Measurements from ENCODE around the gene PCDH18. TPM values are rescaled to one million over a fixed set of nuclear protein-coding genes. Genes with fewer than 3 reads are reported as not detected.
A peak's percentile ranks its signal among the peaks of the same experiment; 100 is the strongest.
"Not testable (repeated sequence)": the region's sequence is repeated elsewhere in the genome, so short reads cannot be mapped to it uniquely, and the experiment has no call there.

Gene PCDH18
- total RNA-seq, 1 donor from 2014 or later = 93.9 TPM

DNA sequence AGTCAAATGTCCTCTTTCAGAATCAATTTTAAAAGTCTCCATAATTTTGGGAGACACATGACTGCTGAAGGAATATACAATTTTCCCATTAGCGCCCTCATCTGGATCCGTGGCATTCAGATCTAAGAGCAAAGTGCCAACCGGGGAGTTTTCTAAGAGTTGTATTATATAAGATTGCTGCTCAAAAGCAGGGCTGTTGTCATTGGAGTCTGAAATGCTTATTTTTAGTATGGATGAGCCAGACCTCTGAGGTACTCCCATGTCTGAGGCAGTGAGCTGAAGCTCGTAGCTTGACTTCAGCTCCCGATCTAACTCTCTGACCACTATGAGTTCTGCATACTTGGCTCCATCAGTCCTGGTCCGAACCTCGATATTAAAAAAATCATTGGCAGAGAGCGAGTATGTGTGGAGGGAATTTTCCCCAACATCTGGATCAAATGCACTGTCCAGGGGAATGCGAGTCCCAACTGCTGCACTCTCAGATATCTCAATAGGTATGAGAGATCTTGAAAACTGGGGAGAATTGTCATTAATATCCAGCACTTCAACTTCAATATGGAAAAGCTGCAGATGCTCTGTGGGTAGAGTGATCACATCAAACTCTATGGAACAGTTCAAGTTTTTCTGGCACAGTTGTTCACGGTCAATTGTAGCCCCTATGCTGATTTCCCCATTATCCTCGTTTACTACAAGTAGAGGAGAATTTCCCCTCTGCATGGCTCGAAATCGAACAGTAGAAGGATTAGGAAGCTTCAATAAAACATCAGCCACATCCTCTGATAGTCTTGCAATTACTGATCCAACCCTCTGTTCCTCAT is 917 bp downstream of the PCDH18 start:
- DNase-seq (ENCODE audit: low spot score) = peak; percentile 80

DNA sequence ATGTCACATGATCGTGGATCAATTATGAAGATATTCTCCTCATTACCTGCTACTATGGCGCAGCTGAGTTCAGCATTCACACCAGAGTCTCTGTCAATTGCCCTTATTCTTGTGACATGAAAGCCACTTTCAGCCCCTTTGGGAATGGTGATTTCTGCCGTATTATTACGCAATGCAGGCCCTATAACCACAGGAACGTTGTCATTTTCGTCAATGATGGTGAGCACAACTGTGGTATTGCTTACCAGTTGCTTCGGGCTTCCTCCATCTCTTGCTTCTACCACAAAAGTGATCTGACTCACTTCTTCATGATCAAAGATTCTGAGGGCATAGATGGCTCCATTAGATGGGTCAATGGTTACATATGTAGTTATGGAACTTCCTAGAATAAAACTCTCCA is 2.1 kb downstream of the PCDH18 start:
- DNase-seq (ENCODE audit: low spot score) = no peak

DNA sequence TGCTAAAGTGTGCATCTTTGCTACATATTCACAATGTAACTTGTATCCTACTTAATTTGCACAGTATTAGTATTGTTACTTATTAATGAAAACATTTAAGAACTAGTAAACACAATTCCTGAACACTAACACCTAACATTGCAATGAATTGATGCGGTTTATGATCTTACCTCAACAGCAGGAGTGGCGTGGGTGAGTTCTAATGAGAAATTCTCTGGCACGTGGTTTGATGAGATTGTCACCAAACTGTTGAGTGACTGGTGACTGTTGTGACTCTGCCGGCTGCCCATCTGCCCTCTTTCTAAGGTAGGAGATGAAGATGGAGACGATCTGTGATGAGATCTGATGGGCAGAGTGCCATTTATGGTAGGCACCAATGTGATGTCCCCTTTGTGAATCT is 2.9 kb downstream of the PCDH18 start:
- DNase-seq (ENCODE audit: low spot score) = no peak

DNA sequence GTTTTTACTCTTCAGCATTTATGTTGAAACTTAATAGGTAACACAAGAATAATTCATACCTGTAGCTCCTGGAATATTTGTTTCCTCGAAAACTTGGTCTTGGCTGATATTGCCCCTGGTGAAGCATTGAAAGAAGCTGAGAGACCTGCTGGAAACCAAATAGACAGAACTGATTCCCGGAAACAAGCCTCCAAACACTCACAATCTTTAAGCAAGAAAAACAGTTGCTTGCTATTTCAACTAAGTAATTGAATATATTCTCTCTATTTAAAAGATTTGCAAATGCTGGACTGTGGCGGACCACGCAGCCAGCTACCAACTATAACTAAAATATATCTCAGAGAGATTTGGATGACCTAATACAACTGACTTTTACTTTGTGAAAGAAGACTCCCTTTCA is 3.6 kb downstream of the PCDH18 start:
- DNase-seq (ENCODE audit: low spot score) = no peak

DNA sequence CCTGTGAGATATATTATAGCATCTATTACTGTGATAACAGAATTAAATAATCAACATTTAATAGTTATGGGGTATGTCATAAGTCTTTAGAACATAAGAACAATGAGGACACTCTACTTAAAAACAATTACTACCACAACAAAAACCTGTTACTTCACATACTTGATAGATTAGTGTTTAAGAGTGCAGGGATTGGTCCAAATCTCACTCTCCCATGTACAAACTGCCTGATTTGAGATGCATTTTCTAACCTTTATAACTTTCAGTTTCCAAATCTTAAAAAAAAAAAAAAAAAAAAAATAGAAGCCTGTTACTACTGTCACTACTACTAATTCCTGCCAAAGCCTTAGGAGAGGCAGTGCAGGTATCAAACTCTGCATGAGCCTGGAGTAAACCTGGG is 5.6 kb downstream of the PCDH18 start:
- no peak for DNase-seq (ENCODE audit: low spot score)

DNA sequence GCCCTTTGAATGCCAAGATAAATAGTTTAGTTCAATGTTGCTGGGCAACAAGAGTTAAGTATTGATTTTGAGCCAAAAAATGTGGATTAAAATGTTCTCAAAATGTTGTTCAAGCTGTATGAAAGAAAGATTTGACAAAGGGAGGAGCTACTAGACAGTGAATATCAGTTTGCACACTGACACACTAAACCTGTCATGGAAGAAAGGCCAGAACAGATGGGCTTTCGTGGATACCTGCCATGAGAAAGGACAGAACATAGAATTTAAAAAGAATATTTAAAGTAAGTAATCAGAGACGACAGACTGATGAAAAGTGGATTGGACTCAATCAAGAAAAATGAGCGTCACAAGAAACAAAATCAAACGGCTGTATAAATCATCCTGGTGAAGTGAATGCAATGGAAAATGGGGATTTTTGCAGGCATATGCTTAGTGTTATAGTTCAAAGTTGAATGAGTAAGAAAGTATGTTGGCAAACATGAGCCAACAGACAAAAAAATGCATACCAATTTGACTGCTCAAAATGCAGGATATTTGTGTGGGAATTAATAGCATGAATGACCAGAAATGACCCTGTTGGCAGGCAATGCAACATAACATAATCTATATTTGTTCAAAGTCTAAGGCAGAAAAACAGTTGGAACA is 7.4 kb downstream of the PCDH18 start:
- peak; percentile 31 for DNase-seq (ENCODE audit: low spot score)

DNA sequence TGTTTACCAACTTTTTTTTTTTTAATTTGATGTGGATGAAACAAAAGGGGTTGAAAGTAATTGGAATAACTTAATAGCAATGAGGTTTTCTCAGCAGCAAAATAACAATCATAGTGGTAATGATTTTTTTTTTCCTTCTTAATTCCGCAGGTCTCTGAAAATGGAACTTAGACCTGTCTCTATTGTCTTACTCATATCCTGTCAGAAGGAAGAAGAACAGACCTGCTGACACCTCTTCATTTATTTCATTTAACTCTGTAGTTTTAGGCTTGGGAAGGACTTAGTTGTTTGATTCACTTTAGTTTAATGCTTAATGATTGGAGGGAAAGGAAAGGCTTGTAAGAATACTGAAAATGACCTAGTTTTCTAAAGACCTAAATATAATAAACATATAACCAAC is 9.0 kb downstream of the PCDH18 start:
- DNase-seq (ENCODE audit: low spot score) = no peak

DNA sequence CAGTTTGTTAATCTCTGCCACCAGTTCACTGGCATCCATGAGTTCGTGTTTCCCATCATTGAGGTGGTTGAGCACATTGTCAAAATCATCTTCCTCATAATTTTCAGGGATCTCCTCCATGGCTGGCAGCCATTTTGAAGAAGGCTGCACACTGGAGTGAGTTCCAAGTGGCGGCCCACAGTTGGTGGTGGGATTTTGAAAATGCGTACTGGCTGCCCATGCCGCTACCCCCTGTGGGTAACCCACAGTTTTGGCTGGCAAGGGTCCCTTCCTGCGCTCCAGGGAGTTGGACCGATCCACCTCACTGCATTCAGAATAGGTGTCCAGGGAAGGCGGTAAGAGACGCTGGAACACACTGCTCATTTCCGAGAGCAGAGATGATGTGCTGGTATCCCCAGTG is 11.2 kb downstream of the PCDH18 start:
- DNase-seq (ENCODE audit: low spot score) = no peak

DNA sequence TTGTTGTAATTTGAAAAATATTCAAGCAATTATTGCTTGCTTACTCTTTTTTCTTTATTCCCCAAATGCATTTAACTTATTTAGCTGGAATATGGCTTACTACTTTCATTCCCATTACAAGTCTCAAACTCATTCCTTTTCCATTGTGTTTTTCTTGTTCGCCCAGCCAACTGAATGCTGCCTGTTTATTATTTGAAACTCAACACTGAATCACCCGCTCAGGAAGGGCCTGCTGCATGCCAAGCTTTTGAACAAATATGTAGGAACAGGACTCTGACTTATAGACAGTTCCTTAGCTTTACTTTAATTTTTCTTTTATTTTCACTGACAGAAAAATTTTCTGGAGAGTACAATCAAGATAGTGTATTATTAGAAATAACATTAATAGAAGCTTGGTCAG is 12.9 kb downstream of the PCDH18 start:
- DNase-seq (ENCODE audit: low spot score) = peak; percentile 61

DNA sequence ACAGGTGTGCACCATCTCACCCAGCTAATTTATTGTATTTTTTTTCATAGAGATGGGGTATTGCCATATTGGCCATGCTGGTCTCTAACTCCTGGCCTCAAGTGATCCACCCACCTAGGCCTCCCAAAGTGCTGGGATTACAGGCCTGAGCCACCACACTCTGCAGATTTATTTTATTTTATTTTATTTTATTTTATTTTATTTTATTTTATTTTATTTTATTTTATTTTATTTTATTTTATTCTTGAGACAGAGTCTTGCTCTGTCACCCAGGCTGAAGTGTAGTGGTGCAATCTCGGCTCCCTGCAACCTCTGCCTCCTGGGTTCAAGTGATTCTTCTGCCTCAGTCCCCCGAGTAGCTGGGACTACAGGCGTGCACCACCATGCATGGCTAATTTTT is 15.0 kb downstream of the PCDH18 start:
- not testable (repeated sequence) for DNase-seq (ENCODE audit: low spot score)

DNA sequence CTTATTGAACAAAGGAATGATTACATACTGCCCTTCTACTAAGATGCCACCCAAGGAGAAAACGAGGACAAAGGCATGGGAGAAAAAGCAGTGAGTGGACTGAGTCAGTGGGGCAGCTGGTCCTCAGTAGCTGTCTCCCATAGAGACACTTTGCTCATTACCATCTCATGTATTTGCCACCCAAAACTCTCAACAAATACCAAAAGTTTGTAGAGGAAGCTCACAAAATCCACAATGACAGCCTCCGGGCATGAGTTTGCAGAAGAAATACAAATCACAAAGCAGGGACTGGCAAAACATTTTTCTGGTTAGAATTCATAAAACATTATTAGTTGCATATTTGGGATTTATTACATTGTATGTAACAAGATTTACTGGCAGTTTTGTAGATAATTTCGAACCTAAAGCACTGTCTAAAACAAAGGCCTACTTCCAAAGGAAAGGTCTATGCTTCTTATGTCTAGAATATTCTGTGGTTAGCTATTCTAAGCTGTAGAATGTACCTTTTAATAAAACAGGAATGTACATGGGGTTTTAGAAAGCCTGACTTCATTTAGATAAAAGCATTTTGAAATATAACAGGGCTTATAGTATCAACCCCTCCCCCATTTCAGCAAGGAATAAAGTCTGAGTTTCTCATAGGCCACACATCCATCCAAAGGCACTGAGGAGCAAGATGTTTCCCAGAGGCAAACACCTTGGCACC is 17.7 kb downstream of the PCDH18 start:
- DNase-seq (ENCODE audit: low spot score) = peak; percentile 85

DNA sequence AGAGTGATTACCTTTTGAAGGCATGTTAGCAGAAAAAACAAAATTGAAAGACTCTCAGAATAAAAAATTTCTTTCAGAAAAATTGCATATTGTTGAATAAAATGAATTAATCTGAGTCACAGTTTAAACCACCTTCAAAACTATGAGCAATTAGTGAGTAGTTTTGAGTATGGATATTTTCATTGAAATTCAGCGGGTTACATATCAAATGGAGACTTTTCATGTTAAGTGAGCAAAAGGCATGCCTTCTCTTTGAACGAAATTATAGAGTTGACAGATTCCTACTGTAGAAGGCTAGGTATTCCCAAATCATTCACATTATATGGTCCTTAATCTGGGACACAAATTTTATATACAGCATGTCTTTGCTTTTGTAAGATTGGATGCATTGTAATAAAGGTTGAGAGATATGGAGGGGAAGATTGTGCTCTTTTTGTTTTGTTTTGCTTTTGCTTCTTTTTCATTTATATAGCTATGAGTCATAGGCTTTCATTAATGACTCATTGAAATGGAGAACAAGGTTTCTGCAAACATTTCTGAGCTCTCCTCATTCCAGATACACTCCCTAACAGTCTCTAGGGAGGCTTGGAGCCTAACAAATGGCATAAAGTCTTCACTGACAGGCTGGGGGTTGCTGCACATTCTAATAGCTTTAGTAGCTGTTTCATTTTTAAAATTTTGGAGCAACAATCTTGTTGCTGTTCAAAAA is 21.6 kb downstream of the PCDH18 start:
- peak; percentile 81 for DNase-seq (ENCODE audit: low spot score)

DNA sequence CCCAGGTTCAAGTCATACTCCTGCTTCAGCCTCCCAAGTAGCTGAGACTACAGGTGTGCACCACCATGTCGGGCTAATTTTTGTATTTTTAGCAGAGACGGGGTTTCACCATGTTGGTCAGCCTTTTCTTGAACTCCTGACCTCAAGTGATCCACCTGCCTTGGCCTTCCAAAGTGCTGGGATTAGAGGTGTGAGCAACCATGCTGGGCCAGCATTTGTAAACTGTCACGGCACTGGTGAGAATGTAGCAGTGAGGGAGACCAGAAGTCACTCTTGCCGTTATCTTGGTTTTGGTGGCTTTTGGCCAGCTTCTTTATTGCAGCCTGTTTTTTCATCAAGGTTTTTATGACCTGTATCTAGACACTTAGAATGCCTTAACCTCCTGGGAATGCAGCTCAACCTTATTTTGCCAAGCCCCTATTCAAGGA is 22.4 kb downstream of the PCDH18 start:
- no peak for DNase-seq (ENCODE audit: low spot score)

DNA sequence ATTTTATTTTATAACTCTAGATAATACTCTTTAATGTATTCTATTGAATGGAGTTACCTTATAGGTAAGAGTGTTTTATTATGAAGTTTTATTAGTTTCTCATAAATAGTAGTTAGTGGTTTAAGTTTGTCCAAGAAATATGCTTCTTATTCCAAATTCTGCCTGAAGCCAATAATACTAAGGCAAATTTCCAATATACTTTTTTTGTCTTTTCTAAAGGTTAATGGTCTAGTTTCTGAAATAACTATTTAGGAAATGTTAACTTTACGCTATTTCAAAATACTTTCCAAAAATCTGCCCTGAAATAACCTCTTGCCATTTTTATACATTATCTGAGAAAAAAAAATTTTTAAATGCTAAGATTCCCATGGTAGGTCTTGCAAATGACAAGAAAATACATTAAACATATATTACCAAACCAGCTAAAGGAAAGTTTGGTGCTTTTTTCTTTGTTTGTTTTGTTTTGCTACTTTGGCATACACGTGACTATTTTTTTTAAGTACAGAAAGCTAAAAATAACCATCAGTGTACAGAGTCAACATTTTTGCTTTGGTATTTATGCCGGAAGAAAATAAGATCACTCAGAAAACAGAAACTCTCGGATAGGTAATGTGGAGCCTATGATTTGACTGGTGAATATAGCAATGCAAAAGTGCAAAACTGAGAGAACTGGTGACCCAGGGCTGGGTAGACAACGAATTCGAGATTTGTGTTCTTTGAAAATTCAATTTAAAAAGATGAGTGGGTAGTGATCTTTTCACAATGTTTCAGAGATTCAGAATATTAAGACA is 29.8 kb downstream of the PCDH18 start:
- no peak for DNase-seq (ENCODE audit: low spot score)

DNA sequence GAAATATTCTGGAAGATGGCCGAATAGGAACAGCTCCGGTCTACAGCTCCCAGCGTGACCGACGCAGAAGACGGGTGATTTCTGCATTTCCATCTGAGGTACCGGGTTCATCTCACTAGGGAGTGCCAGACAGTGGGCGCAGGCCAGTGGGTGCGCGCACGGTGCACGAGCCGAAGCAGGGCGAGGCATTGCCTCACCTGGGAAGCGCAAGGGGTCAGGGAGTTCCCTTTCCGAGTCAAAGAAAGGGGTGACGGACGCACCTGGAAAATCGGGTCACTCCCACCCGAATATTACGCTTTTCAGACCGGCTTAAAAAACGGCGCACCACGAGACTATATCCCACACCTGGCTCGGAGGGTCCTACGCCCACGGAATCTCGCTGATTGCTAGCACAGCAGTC is 36.0 kb downstream of the PCDH18 start:
- not testable (repeated sequence) for DNase-seq (ENCODE audit: low spot score)

DNA sequence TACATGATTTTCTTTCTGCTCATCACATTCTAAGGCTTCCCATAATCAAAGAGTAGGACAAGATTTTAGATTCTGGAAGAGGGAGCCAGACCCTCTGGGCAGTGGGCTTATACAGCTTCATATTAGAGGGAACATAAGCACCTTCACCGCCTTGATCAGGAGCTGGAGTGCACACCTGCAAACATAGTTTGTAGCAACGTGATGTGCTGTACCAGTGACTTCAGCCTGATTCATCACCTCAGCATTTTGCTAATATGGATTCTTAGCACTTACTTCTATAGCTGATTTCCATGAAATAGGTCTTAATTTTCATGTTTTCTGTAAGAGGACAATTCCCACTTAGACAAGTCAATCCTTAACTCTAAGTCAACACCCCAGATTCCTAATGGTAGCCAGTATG is 36.7 kb downstream of the PCDH18 start:
- DNase-seq (ENCODE audit: low spot score) = no peak

DNA sequence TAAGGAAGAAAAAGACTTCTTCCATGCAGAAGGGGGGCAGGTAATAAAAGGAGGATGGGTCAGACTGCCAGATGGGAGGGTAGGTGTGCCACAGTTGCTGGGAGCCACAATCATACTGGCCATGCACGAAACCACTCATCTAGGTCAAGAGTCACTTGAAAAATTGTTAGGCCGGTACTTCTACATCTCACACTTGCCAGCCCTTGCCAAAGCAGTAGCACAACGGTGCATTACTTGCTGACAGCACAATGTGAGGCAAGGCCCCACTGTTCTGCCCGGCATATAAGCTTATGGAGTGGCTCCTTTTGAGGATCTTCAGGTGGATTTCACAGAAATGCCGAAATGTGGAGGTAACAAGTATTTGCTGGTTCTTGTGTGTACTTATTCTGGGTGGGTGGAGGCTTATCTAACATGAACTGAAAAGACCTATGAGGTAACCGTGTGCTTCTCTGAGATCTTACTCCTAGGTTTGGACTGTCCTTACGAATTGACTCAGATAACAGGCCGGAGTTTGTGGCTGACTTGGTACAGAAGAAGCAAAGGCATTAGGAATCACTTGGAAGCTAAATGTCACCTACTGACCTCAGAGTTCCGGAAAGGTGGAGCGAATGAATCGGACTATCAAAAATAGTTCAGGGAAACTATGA is 48.9 kb downstream of the PCDH18 start:
- not testable (repeated sequence) for DNase-seq (ENCODE audit: low spot score)

DNA sequence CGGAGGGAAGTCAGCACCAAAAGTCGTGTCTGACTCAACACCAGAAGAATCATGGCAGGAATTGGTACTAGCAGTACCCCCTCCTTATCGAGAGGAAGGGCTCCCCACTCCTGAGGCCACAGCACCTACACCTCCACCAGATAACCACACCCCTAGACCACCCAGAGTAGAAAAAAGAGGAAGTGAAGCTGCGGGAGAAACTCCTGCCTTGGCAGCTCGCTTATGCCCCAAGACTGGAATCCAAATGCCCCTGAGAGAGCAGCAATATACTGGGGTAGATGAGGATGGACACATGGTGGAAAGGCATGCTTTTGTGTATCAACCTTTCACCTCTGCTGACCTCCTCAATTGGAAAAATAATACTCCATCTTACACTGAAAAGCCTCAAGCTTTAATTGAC is 52.6 kb downstream of the PCDH18 start:
- not testable (repeated sequence) for DNase-seq (ENCODE audit: low spot score)

DNA sequence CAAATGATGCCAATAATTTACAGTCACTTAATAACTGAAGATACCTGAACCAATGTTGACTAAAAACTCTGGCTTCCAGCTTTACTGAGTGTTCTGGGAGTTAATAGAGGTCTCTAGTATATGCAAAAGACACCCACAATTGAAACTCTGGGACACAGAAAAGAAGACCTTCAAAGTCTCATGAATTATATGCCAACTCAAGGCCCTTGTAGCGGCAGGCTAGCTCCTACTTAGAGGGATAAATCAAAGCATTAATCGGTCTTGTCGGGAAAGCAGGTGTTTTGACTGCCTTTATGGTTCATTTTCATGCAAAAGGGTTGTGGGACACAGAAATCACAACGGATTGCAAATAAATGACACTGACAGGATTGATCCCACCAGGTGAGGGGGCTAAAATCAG is 55.9 kb downstream of the PCDH18 start:
- DNase-seq (ENCODE audit: low spot score) = no peak

DNA sequence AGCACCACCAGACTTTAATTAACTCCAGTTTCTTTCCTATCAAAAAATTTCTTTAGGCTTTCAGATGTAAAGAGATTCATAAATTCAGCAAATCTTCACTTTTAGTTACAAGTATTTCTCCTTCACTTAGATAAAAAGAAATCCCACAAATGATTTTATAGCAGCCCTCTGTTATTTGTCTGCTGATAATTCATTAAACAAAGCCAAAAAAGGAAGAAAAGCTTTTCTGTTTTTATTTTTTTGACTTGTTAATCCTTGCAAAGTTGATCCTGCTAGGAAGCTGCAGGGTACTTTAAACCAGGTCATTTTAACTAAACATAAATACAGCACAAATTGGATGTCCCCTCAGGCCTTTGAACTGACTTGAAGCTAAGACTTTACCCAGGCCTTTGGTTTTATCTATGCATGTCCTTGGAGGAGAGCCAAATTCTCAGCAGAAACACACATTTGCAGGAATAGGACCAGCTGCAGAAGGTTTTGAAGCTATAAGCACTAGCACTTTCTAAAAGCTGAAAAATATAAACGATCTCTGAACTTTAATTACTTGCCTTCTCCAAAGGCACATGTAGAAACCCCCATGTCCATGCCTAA is 57.5 kb downstream of the PCDH18 start:
- DNase-seq (ENCODE audit: low spot score) = peak; percentile 99
